ENCODE data around the gene ZNF770. TPM values are rescaled to one million over a fixed set of nuclear protein-coding genes. Genes with fewer than 3 reads are reported as not detected.

Gene ZNF770
- total RNA-seq, 1 experiment from 2014 or later, result 26.9 TPM

- peak within 1 kb of the TSS; percentile 91 for H3K4me3 ChIP-seq (ENCODE audit: low read length)
- peak within 1 kb of the TSS; percentile 89 for H2AFZ ChIP-seq (ENCODE audit: low read length)
- no peaks in the 10 kb centered on the region for H3K9me3 ChIP-seq (ENCODE audit: low read length)
- H3K9me2 ChIP-seq (replicated peaks; ENCODE audit: low read length), result no peaks in the 10 kb centered on the region
- ATAC-seq, result peak; percentile 100
- ChIA-PET POLR2A (ENCODE audit: unreplicated experiment) (interaction anchor here (0.5 to 1.0 kb wide), 10 partner anchors 16 to 576 kb away, joined by 3 to 22 read pairs (median 4); partner anchors contain the start of gene ZNF770), CTCF (interaction anchor here (0.6 to 1.4 kb wide), 12 partner anchors 10 to 657 kb away, joined by 3 to 21 read pairs (median 3); partner anchors contain the start of gene ZNF770)
- peaks cover 6% of the 10 kb centered on the region for H3F3A ChIP-seq (ENCODE audit: low read length, unreplicated experiment)
- BruUV-seq (replicated peaks), result TSS peak; percentile 75
- peak within 1 kb of the TSS; percentile 89 for H3K9ac ChIP-seq (ENCODE audit: low read length)
- H3K79me2 ChIP-seq (ENCODE audit: low read length), result peaks cover 49% of the 10 kb centered on the region
- intact Hi-C loops (cut with micrococcal nuclease), result loop anchor here (1.0 to 10.0 kb wide), 3 partner anchors 19 to 745 kb away; partner anchors contain the start of genes EMC4 and ZNF770
- H3K4me1 ChIP-seq (ENCODE audit: insufficient read depth, low read length), result 0 out of 2 replicates have a peak, but pooled peaks cover 5% of the 10 kb centered on the region
- H3K27ac ChIP-seq (ENCODE audit: low read length), result no peak within 1 kb of the TSS
- no peaks in the 10 kb centered on the region; the same call in 1 of the 2 replicates for H3K36me3 ChIP-seq (ENCODE audit: low read depth, low read length)
- peak; percentile 92 for TF ChIP-seq CTCF (conservative IDR thresholded peaks at IDR 0.05; ENCODE audit: low read depth, low read length)
- no peak for TF ChIP-seq EZH2phosphoT487 (IDR thresholded peaks at IDR 0.05; ENCODE audit: borderline replicate concordance, low read length)
- peaks cover 10% of the 10 kb centered on the region; the same call in 1 of the 2 replicates for H4K20me1 ChIP-seq (ENCODE audit: low read length)
- H3K27me3 ChIP-seq (ENCODE audit: low read length), result no peaks in the 10 kb centered on the region
- H3K4me2 ChIP-seq (ENCODE audit: low read length), result peak within 1 kb of the TSS; percentile 81
- DNase-seq, result peak; percentile 99
Observed at GRCh38 chr15:34969340-34970097, 18.6 kb downstream of the ZNF770 start, which contains the start of gene AQR. TSS of gene AQR (minus strand) at chr15:34969742. CDS start at chr15:34969613, 129 bp downstream.

- Histone ChIP-seq H3K4me3 (ENCODE audit: low read length) (no peak overlapping the region), H3K9me3 (ENCODE audit: low read length) (no peaks in the 10 kb centered on the region), H3K27ac (ENCODE audit: low read length) (no peak overlapping the region), H3F3A (ENCODE audit: low read length, unreplicated experiment) (peaks cover 6% of the 10 kb centered on the region), H2AFZ (ENCODE audit: low read length) (no peak overlapping the region), H4K20me1 (ENCODE audit: low read length) (peaks cover 10% of the 10 kb centered on the region; the same call in 1 of the 2 replicates), H3K27me3 (ENCODE audit: low read length) (no peaks in the 10 kb centered on the region), H3K4me2 (ENCODE audit: low read length) (no peak overlapping the region), H3K9me2 (replicated peaks; ENCODE audit: low read length) (no peaks in the 10 kb centered on the region), H3K9ac (ENCODE audit: low read length) (no peak overlapping the region), H3K36me3 (ENCODE audit: low read depth, low read length) (peaks cover 22% of the 10 kb centered on the region), H3K79me2 (ENCODE audit: low read length) (peaks cover 57% of the 10 kb centered on the region), H3K4me1 (ENCODE audit: insufficient read depth, low read length) (0 out of 2 replicates have a peak, but pooled peaks cover 5% of the 10 kb centered on the region)
- TF ChIP-seq EZH2phosphoT487 (IDR thresholded peaks at IDR 0.05; ENCODE audit: borderline replicate concordance, low read length) (no peak), EZH2 (IDR thresholded peaks at IDR 0.05; ENCODE audit: low read length, unreplicated experiment) (no peak), CTCF (conservative IDR thresholded peaks at IDR 0.05; ENCODE audit: low read depth, low read length) (no peak)
- intact Hi-C loops (cut with micrococcal nuclease), result loop anchor here (10.0 kb wide), 1 partner anchor 739 kb away; the partner anchor contains the start of gene EMC4
- CTCF ChIA-PET, result no interaction called here
- no peak for DNase-seq
- ATAC-seq, result no peak
- BruUV-seq (replicated peaks), result no TSS peak
- POLR2A ChIA-PET (ENCODE audit: unreplicated experiment), result no interaction called here
Observed at GRCh38 chr15:34964277-34964676, 23.8 kb downstream of the ZNF770 start.

All from PC-3 (cell line).